HEK293 (cell line): ENCODE results near the gene C2orf69.

Experiments
- BCL11B ChIP-seq: fragments of 450-650 bp; formaldehyde crosslinking; IDR thresholded peaks from 2 replicates; pipeline ENCODE4 v1.5.1; 2016; ENCODE audit warnings: low read depth, missing biosample characterization, missing genetic modification characterization
- IKZF3 ChIP-seq: fragments of 450-650 bp; IDR thresholded peaks from 2 replicates; pipeline ENCODE4 v1.5.0; 2018; ENCODE audit warnings: missing biosample characterization, mild to moderate bottlenecking, missing genetic modification characterization, moderate library complexity
- KLF16 ChIP-seq: fragments of 450-650 bp; formaldehyde crosslinking; IDR thresholded peaks from 2 replicates; pipeline ENCODE4 v1.5.1; 2017; ENCODE audit warnings: missing biosample characterization, missing genetic modification characterization
- PRDM1 ChIP-seq: fragments of 450-650 bp; formaldehyde crosslinking; IDR thresholded peaks from 2 replicates; pipeline ENCODE4; 2016; ENCODE audit warnings: missing biosample characterization, missing genetic modification characterization
- TCF7L2 ChIP-seq: IDR thresholded peaks from 2 replicates; pipeline ENCODE4 v1.6.1; 2011; ENCODE audit warnings: low read depth, mild to moderate bottlenecking, inconsistent platforms, low read length, moderate library complexity, borderline replicate concordance
- ZBTB1 ChIP-seq: fragments of 450-650 bp; formaldehyde crosslinking; IDR thresholded peaks from 2 replicates; pipeline ENCODE4 v1.5.1; 2016; ENCODE audit warnings: missing biosample characterization, missing genetic modification characterization
- ZBTB17 ChIP-seq: fragments of 450-650 bp; formaldehyde crosslinking; IDR thresholded peaks from 2 replicates; pipeline ENCODE4 v1.5.1; 2016; ENCODE audit warnings: missing biosample characterization, missing genetic modification characterization
- ZBTB48 ChIP-seq: fragments of 450-650 bp; formaldehyde crosslinking; IDR thresholded peaks from 2 replicates; pipeline ENCODE4 v1.5.1; 2016; ENCODE audit warnings: missing biosample characterization, missing genetic modification characterization
- ZNF121 ChIP-seq: fragments of 450-650 bp; formaldehyde crosslinking; IDR thresholded peaks from 2 replicates; pipeline ENCODE4 v1.5.1; 2016; ENCODE audit warnings: missing biosample characterization, missing genetic modification characterization
- ZNF140 ChIP-seq: fragments of 450-650 bp; formaldehyde crosslinking; IDR thresholded peaks from 2 replicates; pipeline ENCODE4 v1.5.1; 2016; ENCODE audit warnings: missing biosample characterization, missing genetic modification characterization
- ZNF16 ChIP-seq: fragments of 450-650 bp; formaldehyde crosslinking; IDR thresholded peaks from 2 replicates; pipeline ENCODE4 v1.5.1; 2016; ENCODE audit warnings: low read depth, missing biosample characterization, missing genetic modification characterization
- ZNF175 ChIP-seq: fragments of 450-650 bp; formaldehyde crosslinking; IDR thresholded peaks from 2 replicates; pipeline ENCODE4 v1.5.1; 2016; ENCODE audit warnings: missing biosample characterization, missing genetic modification characterization
- ZNF211 ChIP-seq: fragments of 450-650 bp; formaldehyde crosslinking; IDR thresholded peaks from 2 replicates; pipeline ENCODE4 v1.5.1; 2016; ENCODE audit warnings: low read depth, missing biosample characterization, missing genetic modification characterization
- ZNF23 ChIP-seq: fragments of 450-650 bp; formaldehyde crosslinking; IDR thresholded peaks from 2 replicates; pipeline ENCODE4 v1.5.1; 2016; ENCODE audit warnings: missing biosample characterization, missing genetic modification characterization, borderline replicate concordance
- ZNF248 ChIP-seq: fragments of 450-650 bp; formaldehyde crosslinking; IDR thresholded peaks from 2 replicates; pipeline ENCODE4 v1.5.1; 2017; ENCODE audit warnings: missing biosample characterization, missing genetic modification characterization
- ZNF280D ChIP-seq: fragments of 450-650 bp; formaldehyde crosslinking; IDR thresholded peaks from 2 replicates; pipeline ENCODE4 v1.5.1; 2016; ENCODE audit warnings: missing biosample characterization, missing genetic modification characterization
- ZNF341 ChIP-seq: fragments of 450-650 bp; formaldehyde crosslinking; IDR thresholded peaks from 2 replicates; pipeline ENCODE4; 2016; ENCODE audit warnings: low read depth, missing biosample characterization, missing genetic modification characterization
- ZNF366 ChIP-seq: fragments of 450-650 bp; formaldehyde crosslinking; conservative IDR thresholded peaks from 2 replicates; pipeline ENCODE4 v1.5.1; 2016; ENCODE audit warnings: missing biosample characterization, missing genetic modification characterization
- ZNF426 ChIP-seq: fragments of 450-650 bp; formaldehyde crosslinking; IDR thresholded peaks from 2 replicates; pipeline ENCODE4 v1.5.1; 2017; ENCODE audit warnings: missing biosample characterization, missing genetic modification characterization, mild to moderate bottlenecking, inconsistent platforms, moderate library complexity
- ZNF48 ChIP-seq: fragments of 450-650 bp; formaldehyde crosslinking; IDR thresholded peaks from 2 replicates; pipeline ENCODE4 v1.5.1; 2016; ENCODE audit warnings: missing biosample characterization, missing genetic modification characterization
- ZNF514 ChIP-seq: fragments of 450-650 bp; formaldehyde crosslinking; IDR thresholded peaks from 2 replicates; pipeline ENCODE4 v1.5.1; 2016; ENCODE audit warnings: missing biosample characterization, missing genetic modification characterization
- ZNF548 ChIP-seq: fragments of 450-650 bp; formaldehyde crosslinking; IDR thresholded peaks from 2 replicates; pipeline ENCODE4 v1.5.1; 2016; ENCODE audit warnings: missing biosample characterization, missing genetic modification characterization
- ZNF561 ChIP-seq: fragments of 450-650 bp; IDR thresholded peaks from 2 replicates; pipeline ENCODE4 v1.5.1; 2018; ENCODE audit warnings: missing biosample characterization, missing genetic modification characterization, borderline replicate concordance
- ZNF571 ChIP-seq: fragments of 450-650 bp; formaldehyde crosslinking; IDR thresholded peaks from 2 replicates; pipeline ENCODE4 v1.5.0; 2017; ENCODE audit warnings: missing biosample characterization, missing genetic modification characterization
- ZNF600 ChIP-seq: fragments of 450-650 bp; formaldehyde crosslinking; IDR thresholded peaks from 2 replicates; pipeline ENCODE4 v1.5.1; 2016; ENCODE audit warnings: missing biosample characterization, missing genetic modification characterization
- ZNF670 ChIP-seq: fragments of 450-650 bp; formaldehyde crosslinking; IDR thresholded peaks from 2 replicates; pipeline ENCODE4 v1.5.1; 2016; ENCODE audit warnings: missing biosample characterization, missing genetic modification characterization, low read depth
- ZNF707 ChIP-seq: fragments of 450-650 bp; formaldehyde crosslinking; IDR thresholded peaks from 2 replicates; pipeline ENCODE4 v1.5.1; 2016; ENCODE audit warnings: missing biosample characterization, missing genetic modification characterization
- ZNF791 ChIP-seq: fragments of 450-650 bp; formaldehyde crosslinking; IDR thresholded peaks from 2 replicates; pipeline ENCODE4 v1.5.1; 2016; ENCODE audit warnings: missing biosample characterization, missing genetic modification characterization
- ZSCAN16 ChIP-seq: fragments of 450-650 bp; formaldehyde crosslinking; IDR thresholded peaks from 2 replicates; pipeline ENCODE4 v1.5.1; 2016; ENCODE audit warnings: missing biosample characterization, missing genetic modification characterization
- TF ChIP-seq, protein P1 (sequence below): fragments of 450-650 bp; formaldehyde crosslinking; IDR thresholded peaks from 2 replicates; pipeline ENCODE4 v1.5.1; 2016; ENCODE audit warnings: missing biosample characterization, missing genetic modification characterization
- TF ChIP-seq, protein P2 (sequence below): fragments of 450-650 bp; formaldehyde crosslinking; IDR thresholded peaks from 2 replicates; pipeline ENCODE4 v1.5.1; 2016; ENCODE audit warnings: missing biosample characterization, missing genetic modification characterization
- TF ChIP-seq, protein P3 (sequence below): fragments of 450-650 bp; formaldehyde crosslinking; IDR thresholded peaks from 2 replicates; pipeline ENCODE4 v1.5.1; 2017; ENCODE audit warnings: missing biosample characterization, missing genetic modification characterization
- TF ChIP-seq, protein P4 (sequence below): fragments of 450-650 bp; formaldehyde crosslinking; IDR thresholded peaks from 2 replicates; pipeline ENCODE4 v1.5.1; 2017; ENCODE audit warnings: missing biosample characterization, missing genetic modification characterization

Gene C2orf69

DNA sequence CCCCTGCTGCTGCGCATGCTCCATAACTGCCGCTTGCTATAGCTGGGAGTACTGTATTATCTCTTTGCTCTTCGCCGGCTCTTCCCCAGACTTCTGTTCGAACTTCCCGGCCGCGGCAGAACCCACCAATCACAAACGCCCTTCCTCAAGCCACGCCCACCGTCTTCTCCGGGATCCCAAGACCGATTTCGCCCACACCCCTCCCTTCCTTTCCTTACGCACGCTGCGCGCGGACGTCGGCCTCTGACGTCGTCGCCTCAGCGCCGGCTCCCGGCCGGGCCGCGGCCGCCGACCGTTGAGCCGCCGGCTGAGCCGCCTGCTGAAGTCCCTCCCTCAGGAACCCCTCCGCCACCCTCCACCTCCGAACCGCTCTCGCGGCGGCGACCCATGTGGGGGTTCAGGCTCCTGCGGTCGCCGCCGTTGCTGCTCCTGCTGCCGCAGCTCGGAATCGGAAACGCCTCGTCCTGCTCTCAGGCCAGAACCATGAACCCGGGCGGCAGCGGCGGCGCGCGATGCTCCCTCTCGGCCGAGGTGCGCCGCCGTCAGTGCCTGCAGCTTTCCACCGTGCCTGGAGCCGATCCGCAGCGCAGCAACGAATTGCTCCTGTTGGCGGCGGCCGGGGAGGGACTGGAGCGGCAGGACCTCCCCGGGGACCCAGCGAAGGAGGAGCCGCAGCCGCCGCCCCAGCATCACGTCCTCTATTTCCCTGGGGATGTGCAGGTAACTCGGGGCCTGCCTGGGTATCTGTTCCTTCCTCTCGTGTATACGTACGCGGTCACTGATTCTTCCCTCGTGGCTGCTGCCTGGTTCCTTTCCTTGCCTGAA, at the start of gene C2orf69 (continued):
- TF ChIP-seq, protein P1, sequence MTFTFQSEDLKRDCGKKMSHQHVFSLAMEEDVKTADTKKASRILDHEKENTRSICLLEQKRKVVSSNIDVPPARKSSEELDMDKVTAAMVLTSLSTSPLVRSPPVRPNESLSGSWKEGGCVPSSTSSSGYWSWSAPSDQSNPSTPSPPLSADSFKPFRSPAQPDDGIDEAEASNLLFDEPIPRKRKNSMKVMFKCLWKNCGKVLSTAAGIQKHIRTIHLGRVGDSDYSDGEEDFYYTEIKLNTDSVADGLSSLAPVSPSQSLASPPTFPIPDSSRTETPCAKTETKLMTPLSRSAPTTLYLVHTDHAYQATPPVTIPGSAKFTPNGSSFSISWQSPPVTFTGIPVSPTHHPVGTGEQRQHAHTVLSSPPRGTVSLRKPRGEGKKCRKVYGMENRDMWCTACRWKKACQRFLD (tag by site-specific recombination), result 0 out of 2 replicates have a peak, but pooled peaks have one; percentile 27
- TF ChIP-seq ZNF248 (tag by site-specific recombination) (no peak), IKZF3 (tag by site-specific recombination) (peak; percentile 84), ZNF600 (tag by site-specific recombination) (peak; percentile 79), ZNF561 (0 out of 2 replicates have a peak, but pooled peaks have one; percentile 21), ZNF280D (tag by site-specific recombination) (no peak), ZBTB1 (tag by site-specific recombination) (no peak), ZNF23 (tag by site-specific recombination) (no peak), ZNF48 (tag by site-specific recombination) (no peak), ZNF707 (no peak), ZNF514 (no peak), ZNF426 (no peak), KLF16 (peak; percentile 55; the same call in 1 of the 2 replicates), PRDM1 (tag by site-specific recombination) (no peak), ZNF121 (tag by site-specific recombination) (no peak), ZNF670 (tag by site-specific recombination) (no peak), ZBTB17 (peak; percentile 68), ZNF548 (tag by site-specific recombination) (no peak), ZNF341 (peak; percentile 88), ZNF16 (no peak), ZNF791 (tag by site-specific recombination) (no peak), TCF7L2 (no peak), ZNF140 (tag by site-specific recombination) (no peak), ZSCAN16 (0 out of 2 replicates have a peak, but pooled peaks have one; percentile 28), ZNF211 (tag by site-specific recombination) (no peak), ZNF571 (tag by site-specific recombination) (no peak), BCL11B (tag by site-specific recombination) (no peak), ZNF175 (tag by site-specific recombination) (no peak), ZNF366 (tag by site-specific recombination) (no peak), ZBTB48 (peak; percentile 28; the same call in 1 of the 2 replicates)
- TF ChIP-seq, protein P2, sequence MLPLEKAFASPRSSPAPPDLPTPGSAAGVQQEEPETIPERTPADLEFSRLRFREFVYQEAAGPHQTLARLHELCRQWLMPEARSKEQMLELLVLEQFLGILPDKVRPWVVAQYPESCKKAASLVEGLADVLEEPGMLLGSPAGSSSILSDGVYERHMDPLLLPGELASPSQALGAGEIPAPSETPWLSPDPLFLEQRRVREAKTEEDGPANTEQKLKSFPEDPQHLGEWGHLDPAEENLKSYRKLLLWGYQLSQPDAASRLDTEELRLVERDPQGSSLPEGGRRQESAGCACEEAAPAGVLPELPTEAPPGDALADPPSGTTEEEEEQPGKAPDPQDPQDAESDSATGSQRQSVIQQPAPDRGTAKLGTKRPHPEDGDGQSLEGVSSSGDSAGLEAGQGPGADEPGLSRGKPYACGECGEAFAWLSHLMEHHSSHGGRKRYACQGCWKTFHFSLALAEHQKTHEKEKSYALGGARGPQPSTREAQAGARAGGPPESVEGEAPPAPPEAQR (tag by site-specific recombination), result no peak
- TF ChIP-seq, protein P3, sequence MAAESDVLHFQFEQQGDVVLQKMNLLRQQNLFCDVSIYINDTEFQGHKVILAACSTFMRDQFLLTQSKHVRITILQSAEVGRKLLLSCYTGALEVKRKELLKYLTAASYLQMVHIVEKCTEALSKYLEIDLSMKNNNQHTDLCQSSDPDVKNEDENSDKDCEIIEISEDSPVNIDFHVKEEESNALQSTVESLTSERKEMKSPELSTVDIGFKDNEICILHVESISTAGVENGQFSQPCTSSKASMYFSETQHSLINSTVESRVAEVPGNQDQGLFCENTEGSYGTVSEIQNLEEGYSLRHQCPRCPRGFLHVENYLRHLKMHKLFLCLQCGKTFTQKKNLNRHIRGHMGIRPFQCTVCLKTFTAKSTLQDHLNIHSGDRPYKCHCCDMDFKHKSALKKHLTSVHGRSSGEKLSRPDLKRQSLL (tag by site-specific recombination), result peak; percentile 43; the same call in 1 of the 2 replicates
- TF ChIP-seq, protein P4, sequence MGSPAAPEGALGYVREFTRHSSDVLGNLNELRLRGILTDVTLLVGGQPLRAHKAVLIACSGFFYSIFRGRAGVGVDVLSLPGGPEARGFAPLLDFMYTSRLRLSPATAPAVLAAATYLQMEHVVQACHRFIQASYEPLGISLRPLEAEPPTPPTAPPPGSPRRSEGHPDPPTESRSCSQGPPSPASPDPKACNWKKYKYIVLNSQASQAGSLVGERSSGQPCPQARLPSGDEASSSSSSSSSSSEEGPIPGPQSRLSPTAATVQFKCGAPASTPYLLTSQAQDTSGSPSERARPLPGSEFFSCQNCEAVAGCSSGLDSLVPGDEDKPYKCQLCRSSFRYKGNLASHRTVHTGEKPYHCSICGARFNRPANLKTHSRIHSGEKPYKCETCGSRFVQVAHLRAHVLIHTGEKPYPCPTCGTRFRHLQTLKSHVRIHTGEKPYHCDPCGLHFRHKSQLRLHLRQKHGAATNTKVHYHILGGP (tag by site-specific recombination), result no peak
